ENCODE measurements around the gene CCR6. TPM values are rescaled to one million over a fixed set of nuclear protein-coding genes. Genes with fewer than 3 reads are reported as not detected.

The CCR6 gene
- total RNA-seq, 1 donor = 14.8 TPM

DNA sequence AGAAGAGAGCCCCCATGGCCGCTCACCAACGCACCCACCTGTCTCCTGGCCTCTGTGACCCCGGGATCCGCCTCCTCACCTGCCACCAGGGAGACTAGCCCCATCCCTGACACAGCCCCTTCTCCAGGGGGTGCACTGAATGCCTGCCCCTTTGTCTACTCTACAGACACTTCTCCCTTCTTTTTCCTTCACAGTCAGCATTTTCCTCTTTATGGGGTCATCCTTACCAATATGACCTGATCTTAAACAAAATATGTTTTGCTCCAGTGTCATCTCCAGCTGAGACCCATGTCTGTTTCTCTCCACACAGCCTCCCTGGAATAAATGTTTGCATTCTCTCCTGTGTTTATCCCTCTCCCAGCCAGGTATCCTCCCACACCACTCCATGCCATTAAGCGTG lies 14.6 kb upstream of the CCR6 start:
- Histone ChIP-seq H3K4me3 (ENCODE audit: low read length) (no peak overlapping the region), H3K4me1 (ENCODE audit: insufficient read depth, low read length) (peaks cover 29% of the 10 kb centered on the region), H3K27me3 (ENCODE audit: insufficient read depth, low read length) (no peaks in the 10 kb centered on the region), H3K9me3 (ENCODE audit: low read depth, low read length) (no peaks in the 10 kb centered on the region)

DNA sequence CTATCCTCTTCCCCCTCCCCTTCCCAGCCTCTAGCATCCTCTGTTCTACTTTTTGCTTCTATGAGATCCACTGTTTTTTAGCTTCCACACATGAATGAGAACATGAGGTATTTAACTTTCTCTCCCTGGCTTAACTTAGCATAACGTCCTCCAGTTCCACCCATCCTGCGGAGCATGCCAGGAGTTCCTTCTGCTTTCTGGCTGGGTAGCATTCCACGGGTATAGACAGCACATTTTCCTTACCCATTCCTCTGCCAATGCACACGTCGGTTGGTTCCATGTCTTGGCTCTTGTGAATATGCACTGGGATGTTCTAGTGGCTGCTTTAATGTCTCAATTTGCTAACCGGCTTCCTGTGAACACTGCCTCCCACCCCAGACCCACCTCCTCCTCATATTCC lies 13.2 kb upstream of the CCR6 start:
- Histone ChIP-seq H3K27me3 (ENCODE audit: insufficient read depth, low read length) (no peaks in the 10 kb centered on the region), H3K4me3 (ENCODE audit: low read length) (no peak overlapping the region), H3K9me3 (ENCODE audit: low read depth, low read length) (no peaks in the 10 kb centered on the region), H3K4me1 (ENCODE audit: insufficient read depth, low read length) (peaks cover 28% of the 10 kb centered on the region)

GRCh38 chr6:167111597-167111996 lies 11.3 kb upstream of the CCR6 start:
- Histone ChIP-seq H3K9me3 (ENCODE audit: low read depth, low read length) (no peaks in the 10 kb centered on the region), H3K4me1 (ENCODE audit: insufficient read depth, low read length) (peaks cover 21% of the 10 kb centered on the region), H3K4me3 (ENCODE audit: low read length) (peak overlapping the region; percentile 23), H3K27me3 (ENCODE audit: insufficient read depth, low read length) (no peaks in the 10 kb centered on the region)

GRCh38 chr6:167112421-167112820 lies 10.5 kb upstream of the CCR6 start:
- no peaks in the 10 kb centered on the region for H3K9me3 ChIP-seq (ENCODE audit: low read depth, low read length)
- peaks cover 19% of the 10 kb centered on the region for H3K4me1 ChIP-seq (ENCODE audit: insufficient read depth, low read length)
- H3K4me3 ChIP-seq (ENCODE audit: low read length) = peak overlapping the region; percentile 23
- no peaks in the 10 kb centered on the region for H3K27me3 ChIP-seq (ENCODE audit: insufficient read depth, low read length)

GRCh38 chr6:167113047-167113754 lies 9.7 kb upstream of the CCR6 start:
- peak overlapping the region; percentile 23 for H3K4me3 ChIP-seq (ENCODE audit: low read length)
- peaks cover 24% of the 10 kb centered on the region for H3K4me1 ChIP-seq (ENCODE audit: insufficient read depth, low read length)
- H3K27me3 ChIP-seq (ENCODE audit: insufficient read depth, low read length) = no peaks in the 10 kb centered on the region
- no peaks in the 10 kb centered on the region for H3K9me3 ChIP-seq (ENCODE audit: low read depth, low read length)

GRCh38 chr6:167113935-167114910 lies 8.7 kb upstream of the CCR6 start:
- Histone ChIP-seq H3K4me3 (ENCODE audit: low read length) (peak overlapping the region; percentile 23), H3K4me1 (ENCODE audit: insufficient read depth, low read length) (peaks cover 33% of the 10 kb centered on the region), H3K27me3 (ENCODE audit: insufficient read depth, low read length) (no peaks in the 10 kb centered on the region), H3K9me3 (ENCODE audit: low read depth, low read length) (no peaks in the 10 kb centered on the region)

DNA sequence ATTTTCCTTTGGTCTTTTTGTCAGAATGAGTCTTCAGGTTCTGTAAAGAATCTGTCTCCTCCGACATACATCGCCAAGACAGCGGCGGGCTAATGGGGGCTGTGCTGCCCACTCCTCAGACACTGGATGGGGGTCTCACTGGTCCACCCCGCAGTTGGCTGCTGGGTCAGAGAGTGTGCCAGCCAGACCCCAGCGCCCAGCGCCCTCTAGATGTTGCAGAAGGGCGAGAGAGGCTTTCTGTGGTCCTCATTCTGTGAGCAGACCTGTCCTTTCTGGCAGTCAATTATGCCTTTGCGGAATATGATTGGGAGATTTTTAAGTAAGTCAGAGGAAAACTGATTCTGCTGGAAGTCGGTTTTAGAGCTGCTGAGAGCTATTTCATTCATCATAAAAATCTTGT lies 7.8 kb upstream of the CCR6 start:
- Histone ChIP-seq H3K4me3 (ENCODE audit: low read length) (no peak overlapping the region), H3K9me3 (ENCODE audit: low read depth, low read length) (no peaks in the 10 kb centered on the region), H3K27me3 (ENCODE audit: insufficient read depth, low read length) (no peaks in the 10 kb centered on the region), H3K4me1 (ENCODE audit: insufficient read depth, low read length) (peaks cover 33% of the 10 kb centered on the region)

DNA sequence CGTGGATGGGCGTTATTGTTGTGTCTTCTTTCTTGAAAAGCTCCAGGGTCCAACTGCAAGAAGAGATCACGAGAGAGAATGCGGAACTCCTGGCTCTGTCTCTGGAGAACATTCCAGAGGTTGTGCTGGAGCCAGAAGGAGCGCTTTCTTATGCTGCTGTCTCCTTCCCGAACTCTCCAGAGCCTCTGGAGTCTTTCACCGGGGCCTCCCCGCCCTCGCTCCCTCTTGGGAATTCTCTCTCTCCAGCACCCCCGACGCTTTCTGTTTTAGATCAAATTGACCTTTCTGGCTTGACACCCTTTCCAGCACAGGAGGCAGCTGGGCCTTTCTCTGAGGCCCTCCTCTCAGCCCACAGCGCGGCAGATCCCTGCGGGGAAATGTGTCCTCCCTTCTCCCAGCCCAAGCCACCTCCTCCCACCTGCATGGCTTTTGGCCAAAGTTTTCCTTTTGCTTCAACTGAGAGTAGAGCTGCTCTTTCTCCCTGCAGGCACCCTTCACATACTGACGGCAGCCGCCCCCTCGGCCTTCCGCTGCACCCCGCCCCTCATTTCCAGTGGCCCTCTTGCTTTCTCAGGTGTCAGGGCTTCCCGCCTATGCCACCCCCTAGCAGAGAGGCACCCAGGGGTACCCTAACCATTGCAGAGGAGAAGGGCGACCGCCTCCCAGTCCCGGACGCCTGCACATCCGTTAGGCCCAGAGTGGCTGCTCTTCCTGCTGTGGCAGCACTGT lies 6.6 kb upstream of the CCR6 start:
- Histone ChIP-seq H3K27me3 (ENCODE audit: insufficient read depth, low read length) (no peaks in the 10 kb centered on the region), H3K9me3 (ENCODE audit: low read depth, low read length) (no peaks in the 10 kb centered on the region), H3K4me3 (ENCODE audit: low read length) (no peak overlapping the region), H3K4me1 (ENCODE audit: insufficient read depth, low read length) (peaks cover 39% of the 10 kb centered on the region)

GRCh38 chr6:167116838-167117228 lies 6.1 kb upstream of the CCR6 start:
- H3K4me3 ChIP-seq (ENCODE audit: low read length) = no peak overlapping the region
- no peaks in the 10 kb centered on the region for H3K27me3 ChIP-seq (ENCODE audit: insufficient read depth, low read length)
- peaks cover 45% of the 10 kb centered on the region for H3K4me1 ChIP-seq (ENCODE audit: insufficient read depth, low read length)
- H3K9me3 ChIP-seq (ENCODE audit: low read depth, low read length) = no peaks in the 10 kb centered on the region

DNA sequence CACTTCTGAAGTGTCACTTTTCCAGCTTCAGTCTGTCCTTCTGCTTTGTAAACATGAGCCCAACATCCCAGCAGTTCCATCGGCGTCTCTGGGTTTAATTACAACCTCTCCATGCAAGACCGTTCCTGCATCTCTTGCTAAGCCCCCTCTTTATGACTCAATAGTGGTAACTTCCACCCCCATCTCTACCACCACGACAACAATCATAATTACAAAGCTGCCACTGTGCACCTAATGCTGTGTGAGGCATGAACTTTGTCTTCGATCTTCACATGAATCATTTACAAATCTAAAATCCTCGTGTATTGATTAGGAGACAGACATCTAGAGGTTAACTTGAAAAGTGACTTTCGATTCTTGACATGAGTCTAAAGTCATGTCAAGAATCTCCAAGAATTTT lies 4.9 kb upstream of the CCR6 start:
- Histone ChIP-seq H3K4me1 (ENCODE audit: insufficient read depth, low read length) (peaks cover 56% of the 10 kb centered on the region), H3K27me3 (ENCODE audit: insufficient read depth, low read length) (no peaks in the 10 kb centered on the region), H3K9me3 (ENCODE audit: low read depth, low read length) (no peaks in the 10 kb centered on the region), H3K4me3 (ENCODE audit: low read length) (no peak overlapping the region)

- Histone ChIP-seq H3K9me3 (ENCODE audit: low read depth, low read length) (no peaks in the 10 kb centered on the region), H3K4me1 (ENCODE audit: insufficient read depth, low read length) (peaks cover 60% of the 10 kb centered on the region), H3K27me3 (ENCODE audit: insufficient read depth, low read length) (no peaks in the 10 kb centered on the region), H3K4me3 (ENCODE audit: low read length) (no peak overlapping the region)
These were observed 4.1 kb upstream of the CCR6 start for GRCh38 chr6:167118839-167119238.

GRCh38 chr6:167119670-167120582 lies 3.0 kb upstream of the CCR6 start:
- H3K4me3 ChIP-seq (ENCODE audit: low read length) = no peak overlapping the region
- no peaks in the 10 kb centered on the region for H3K9me3 ChIP-seq (ENCODE audit: low read depth, low read length)
- H3K27me3 ChIP-seq (ENCODE audit: insufficient read depth, low read length) = no peaks in the 10 kb centered on the region
- peaks cover 59% of the 10 kb centered on the region for H3K4me1 ChIP-seq (ENCODE audit: insufficient read depth, low read length)

- Histone ChIP-seq H3K4me3 (ENCODE audit: low read length) (no peak overlapping the region), H3K27me3 (ENCODE audit: insufficient read depth, low read length) (no peaks in the 10 kb centered on the region), H3K4me1 (ENCODE audit: insufficient read depth, low read length) (peaks cover 59% of the 10 kb centered on the region), H3K9me3 (ENCODE audit: low read depth, low read length) (no peaks in the 10 kb centered on the region)
These were observed 2.4 kb upstream of the CCR6 start for GRCh38 chr6:167120583-167120903.

DNA sequence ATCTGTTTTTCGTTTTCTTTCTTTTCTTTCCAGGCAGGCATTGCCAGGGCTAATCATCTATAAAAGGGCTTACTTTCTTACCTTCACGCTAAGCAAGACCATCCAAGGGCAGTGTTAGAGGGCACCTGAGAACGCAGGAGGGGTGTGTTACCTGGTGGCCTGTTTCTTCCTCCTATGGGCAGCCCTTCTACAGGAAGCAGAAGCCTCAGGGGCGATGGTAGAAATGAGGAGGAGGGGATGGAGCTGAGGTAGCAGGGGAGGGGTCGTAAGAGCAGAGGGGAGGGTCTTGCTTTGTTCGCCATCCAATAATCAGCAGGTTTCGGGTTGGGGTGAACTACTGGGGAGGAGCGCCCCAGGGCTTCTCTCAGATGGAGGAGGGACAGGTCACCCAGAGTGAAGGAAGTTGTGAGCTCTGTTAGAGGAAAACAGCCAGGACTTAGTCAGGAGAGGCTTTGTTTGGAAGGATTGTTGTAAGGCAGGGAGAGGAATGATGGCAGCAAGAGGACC lies 1.5 kb upstream of the CCR6 start:
- peak overlapping the region; percentile 14 for H3K4me3 ChIP-seq (ENCODE audit: low read length)
- H3K27me3 ChIP-seq (ENCODE audit: insufficient read depth, low read length) = no peaks in the 10 kb centered on the region
- H3K9me3 ChIP-seq (ENCODE audit: low read depth, low read length) = no peaks in the 10 kb centered on the region
- peaks cover 65% of the 10 kb centered on the region for H3K4me1 ChIP-seq (ENCODE audit: insufficient read depth, low read length)

Data from mononuclear cell (primary cell).